Inferior parietal cortex (tissue), 1 donor: Measurements from ENCODE around the gene FOXI1.

ENCODE experiments used
- DNase-seq: peaks from one replicate; pipeline ENCODE4 v3.0.0-alpha.2; 2016; ENCODE audit errors: extremely low spot score

Gene FOXI1

GRCh38 chr5:170150713-170151096, 45.0 kb downstream of the FOXI1 start:
- DNase-seq: no peak

- no peak for DNase-seq
Measured at GRCh38 chr5:170151097-170151831, 45.6 kb downstream of the FOXI1 start.

DNA sequence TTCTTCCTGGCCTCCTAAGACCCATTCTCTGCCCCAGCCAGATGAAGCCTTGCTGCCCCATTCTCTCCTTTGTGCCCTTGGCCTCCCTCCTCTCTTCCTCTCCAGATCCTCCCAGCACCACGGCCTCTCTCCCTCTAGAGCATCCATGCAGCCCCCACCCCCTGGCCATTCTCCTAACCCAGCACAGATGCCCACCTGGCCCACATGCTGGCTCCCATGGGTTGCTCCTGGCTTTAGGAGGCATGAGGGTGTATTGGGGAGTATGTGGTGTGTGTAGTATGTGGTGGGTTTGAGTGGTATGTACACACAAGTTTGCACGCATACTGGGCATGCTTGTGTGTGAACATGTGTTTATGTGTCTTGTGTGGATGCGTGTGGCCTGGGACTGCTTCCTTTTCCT, 47.1 kb downstream of the FOXI1 start:
- no peak for DNase-seq

DNA sequence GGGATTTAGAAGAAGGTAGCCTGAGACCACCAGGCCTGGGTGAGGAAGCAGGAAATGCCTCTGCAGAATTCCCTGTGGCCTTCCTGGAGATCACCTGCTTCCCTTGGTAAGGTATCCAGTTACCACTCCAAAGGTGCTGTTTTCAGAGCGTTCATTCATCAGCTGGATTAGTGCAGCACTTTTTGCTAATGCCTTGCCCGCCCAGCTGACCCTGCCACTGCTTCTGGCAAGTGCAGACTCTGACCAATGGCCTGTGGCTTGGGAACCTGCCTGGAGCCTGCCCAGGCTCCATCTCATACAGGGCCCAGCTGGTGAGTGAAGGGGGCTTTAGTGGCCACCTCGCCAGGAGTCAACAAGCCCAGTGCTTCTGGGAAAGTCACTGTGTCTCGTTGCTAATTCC, 48.6 kb downstream of the FOXI1 start:
- DNase-seq: no peak

DNA sequence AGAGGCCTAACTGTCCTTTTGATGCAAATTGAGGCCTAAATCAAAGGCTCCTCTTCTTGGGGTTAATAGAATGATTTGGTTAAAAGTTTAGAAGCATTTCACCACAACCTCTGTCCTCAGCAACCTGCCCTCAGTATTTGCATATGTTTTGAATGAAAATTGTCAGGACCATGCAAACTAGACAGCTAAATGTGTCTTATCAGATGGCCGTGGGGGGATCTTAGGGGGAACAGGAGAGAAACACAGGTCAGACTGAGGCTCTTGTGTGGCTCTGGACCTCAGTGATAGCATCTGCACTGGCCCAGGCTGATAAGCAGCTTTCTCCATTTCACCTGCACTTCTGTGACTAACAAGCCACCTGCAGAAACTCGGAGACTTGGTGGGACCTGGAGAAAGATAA, 49.0 kb downstream of the FOXI1 start:
- DNase-seq: no peak

GRCh38 chr5:170155771-170156170, 50.1 kb downstream of the FOXI1 start:
- DNase-seq: no peak

- no peak for DNase-seq
Measured at GRCh38 chr5:170159101-170159698, 53.5 kb downstream of the FOXI1 start.
